ENCODE results near the gene GRXCR1.

- no peak for TF ChIP-seq POLR2A (IDR thresholded peaks at IDR 0.05)
- no peak for TF ChIP-seq CTCF (IDR thresholded peaks at IDR 0.05)
Observed at GRCh38 chr4:42965326-42965725, 72.8 kb downstream of the GRXCR1 start.
